Muscle of back (tissue), 10 donors: ENCODE measurements around the gene USP3. TPM values are rescaled to one million over a fixed set of nuclear protein-coding genes. Genes with fewer than 3 reads are reported as not detected.

ENCODE experiments used
- polyA plus RNA-seq, 10 donors: library from polyadenylated mRNA; unstranded; fragments of 120-200 nt; gene quantifications; one replicate each; pipeline ENCODE4 v1.2.1, GENCODE V29; 2013; ENCODE audit not compliant: insufficient read length in 10 of 10

USP3 gene
- polyA plus RNA-seq, 10 donors, result 15.2 to 31.4 (median 21.7) TPM

Other genes starting within 250 kb of the USP3 start
- gene APH1B, start 227.0 kb upstream of the USP3 start, polyA plus RNA-seq, result 10 to 100 TPM in 8 of 10 donors, 1 to 10 TPM in 2; 8.8 to 14.8 (median 12.1) TPM
- 1 to 10 TPM in 6 of 10 donors, under 1 TPM in 4; 0.39 to 1.9 (median 1.0) TPM for gene CA12, start 122.7 kb upstream of the USP3 start, polyA plus RNA-seq
- 10 to 100 TPM; 17.1 to 32.8 (median 27.6) TPM for gene FBXL22, start 92.8 kb downstream of the USP3 start, polyA plus RNA-seq